GM12878 (cell line): ENCODE data around the gene CLEC20A. TPM values are rescaled to one million over a fixed set of nuclear protein-coding genes. Genes with fewer than 3 reads are reported as not detected.

Experiments used
- SMAD5 ChIP-seq: IDR thresholded peaks from 2 replicates; pipeline ENCODE4 v1.6.1; 2016; ENCODE audit warnings: antibody characterized with exemption, low read depth
- SP1 ChIP-seq: IDR thresholded peaks from one replicate; pipeline ENCODE4 v1.6.1; 2011; ENCODE audit warnings: low read depth, low read length
- USF2 ChIP-seq: IDR thresholded peaks from 2 replicates; pipeline ENCODE4 v1.6.1; 2011; ENCODE audit warnings: low read depth, low read length, improper control_type of control experiment, borderline replicate concordance
- ZBTB40 ChIP-seq: fragments of 450-650 bp; IDR thresholded peaks from 2 replicates; pipeline ENCODE4 v1.6.1; 2016; ENCODE audit warnings: mild to moderate bottlenecking, moderate library complexity, borderline replicate concordance
- ZNF592 ChIP-seq: fragments of 450-650 bp; IDR thresholded peaks from 2 replicates; pipeline ENCODE4 v1.6.1; 2017; ENCODE audit warnings: mild to moderate bottlenecking, moderate library complexity
- polyA plus RNA-seq, 11 experiments: library from polyadenylated mRNA; depleted of rRNA in 4 of 11; unstranded in 6 of 11; stranded (reverse) in 5 of 11; fragments of >200 nt; fragmentation: Nextera tagmentation in 4 of 11; fragmentation: Illumina TruSeq in 1 of 11; extraction: Ambion mirVana in 4 of 11; extraction: Trizol in 1 of 11; gene quantifications; 1 replicate in 1 of 11; 2 replicates in 10 of 11; pipeline versions ENCODE4 v1.2.1 to v1.2.3, GENCODE V29; 2011 to 2016; ENCODE audit warnings: inconsistent platforms in 2 of 11, missing spikeins in 2 of 11, low read depth in 1 of 11
- total RNA-seq, 4 experiments: library from RNA; depleted of rRNA in 3 of 4; stranded (reverse); fragments of >200 nt in 3 of 4; fragmentation: Illumina TruSeq in 1 of 4; extraction: Trizol in 1 of 4; gene quantifications; 2 replicates each; pipeline versions ENCODE4 v1.2.1 to v1.2.3, GENCODE V29; 2013 to 2021

The CLEC20A gene
- total and polyA plus RNA-seq, 10 of the 15 experiments (the other 5 are each of a cell fraction or from before 2014, with no cell fraction given) = not detected

GRCh38 chr1:178434899-178435435 lies 61.8 kb downstream of the CLEC20A start (continued):
- no peak for TF ChIP-seq ZNF592
- TF ChIP-seq SMAD5 = no peak
- TF ChIP-seq USF2 = no peak
- no peak for TF ChIP-seq ZBTB40
- no peak for TF ChIP-seq SP1
